GM12874 (cell line): ENCODE data around the gene RBCK1.

Experiments
- CTCF ChIP-seq: IDR thresholded peaks from 2 replicates; pipeline ENCODE4 v1.5.1; 2011; ENCODE audit warnings: low read depth, mild to moderate bottlenecking, control low read depth, low read length, moderate library complexity; ENCODE audit not compliant: insufficient read depth

Gene RBCK1

GRCh38 chr20:434661-435419 lies 26.7 kb downstream of the RBCK1 start:
- no peak for TF ChIP-seq CTCF

GRCh38 chr20:435558-435957 lies 27.5 kb downstream of the RBCK1 start:
- TF ChIP-seq CTCF = no peak

GRCh38 chr20:436476-436875 lies 28.4 kb downstream of the RBCK1 start:
- no peak for TF ChIP-seq CTCF

GRCh38 chr20:437787-438486 lies 29.8 kb downstream of the RBCK1 start:
- TF ChIP-seq CTCF = no peak

- no peak for TF ChIP-seq CTCF
These were observed 30.7 kb downstream of the RBCK1 start for GRCh38 chr20:438571-439469.

GRCh38 chr20:440148-440547 lies 32.0 kb downstream of the RBCK1 start:
- no peak for TF ChIP-seq CTCF

- TF ChIP-seq CTCF = no peak
These were observed 32.5 kb downstream of the RBCK1 start for GRCh38 chr20:440636-441035.
